UCSD-AML1 (cell line): ENCODE measurements around the gene ADCY9.
"Not testable (repeated sequence)": the region's sequence is repeated elsewhere in the genome, so short reads cannot be mapped to it uniquely, and the experiment has no call there.

Experiments used
- DNase-seq: peaks from one replicate; lab custom pipeline; 2025; ENCODE audit not compliant: unreplicated experiment; lab: John Stamatoyannopoulos, UW

ADCY9 gene

DNA sequence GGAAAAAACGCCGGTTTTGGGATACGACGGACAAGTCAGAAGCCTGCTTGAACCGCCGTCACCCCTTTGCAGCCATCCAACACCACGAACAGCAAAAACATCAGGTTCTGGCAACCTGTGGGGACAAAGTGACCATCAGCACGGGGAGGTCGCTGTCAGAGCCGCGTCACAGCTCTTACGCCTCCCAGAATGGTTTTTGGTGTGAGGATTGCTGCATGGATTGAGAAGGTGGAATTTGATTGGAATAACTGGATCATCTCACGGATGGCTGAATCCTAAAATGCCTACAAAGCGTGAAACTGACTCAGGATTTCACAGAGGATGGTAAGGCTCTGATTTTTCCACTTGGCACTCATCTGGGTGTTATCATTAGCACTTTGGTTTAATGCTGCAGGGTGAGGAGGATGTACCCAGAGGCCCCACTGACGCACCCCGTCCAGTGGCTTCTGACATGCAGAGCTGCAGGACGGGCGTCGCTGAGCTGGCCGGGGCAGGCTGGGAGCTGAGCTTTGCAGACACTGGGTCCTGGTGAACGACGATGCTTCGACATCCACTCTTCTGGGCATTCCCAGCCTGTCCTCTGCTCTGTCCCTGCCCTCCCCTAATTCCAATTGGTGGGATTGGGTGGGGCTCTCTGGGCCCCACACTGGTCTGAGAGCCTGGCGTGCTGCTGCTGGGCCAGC, 162.4 kb downstream of the ADCY9 start:
- no peak for DNase-seq

DNA sequence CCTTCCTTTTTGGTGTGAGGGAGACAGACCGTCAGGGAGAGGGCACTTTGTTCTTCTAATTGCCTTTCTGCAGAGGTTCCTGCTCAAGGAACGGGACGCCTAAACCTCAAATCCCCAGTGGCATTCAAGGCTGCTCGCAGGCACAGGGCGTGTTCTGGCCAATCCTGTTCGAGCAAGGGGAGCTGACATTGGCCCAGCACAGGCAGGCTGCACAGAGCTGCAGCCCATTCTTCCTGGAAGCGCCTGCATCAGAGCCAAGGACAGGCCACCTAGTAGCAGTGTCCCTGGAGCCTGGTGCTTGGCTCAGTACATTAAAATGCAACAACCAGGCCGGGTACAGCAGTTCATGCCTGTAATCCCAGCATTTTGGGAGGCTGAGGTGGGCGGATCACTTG, 163.5 kb downstream of the ADCY9 start:
- peak; percentile 41 for DNase-seq

DNA sequence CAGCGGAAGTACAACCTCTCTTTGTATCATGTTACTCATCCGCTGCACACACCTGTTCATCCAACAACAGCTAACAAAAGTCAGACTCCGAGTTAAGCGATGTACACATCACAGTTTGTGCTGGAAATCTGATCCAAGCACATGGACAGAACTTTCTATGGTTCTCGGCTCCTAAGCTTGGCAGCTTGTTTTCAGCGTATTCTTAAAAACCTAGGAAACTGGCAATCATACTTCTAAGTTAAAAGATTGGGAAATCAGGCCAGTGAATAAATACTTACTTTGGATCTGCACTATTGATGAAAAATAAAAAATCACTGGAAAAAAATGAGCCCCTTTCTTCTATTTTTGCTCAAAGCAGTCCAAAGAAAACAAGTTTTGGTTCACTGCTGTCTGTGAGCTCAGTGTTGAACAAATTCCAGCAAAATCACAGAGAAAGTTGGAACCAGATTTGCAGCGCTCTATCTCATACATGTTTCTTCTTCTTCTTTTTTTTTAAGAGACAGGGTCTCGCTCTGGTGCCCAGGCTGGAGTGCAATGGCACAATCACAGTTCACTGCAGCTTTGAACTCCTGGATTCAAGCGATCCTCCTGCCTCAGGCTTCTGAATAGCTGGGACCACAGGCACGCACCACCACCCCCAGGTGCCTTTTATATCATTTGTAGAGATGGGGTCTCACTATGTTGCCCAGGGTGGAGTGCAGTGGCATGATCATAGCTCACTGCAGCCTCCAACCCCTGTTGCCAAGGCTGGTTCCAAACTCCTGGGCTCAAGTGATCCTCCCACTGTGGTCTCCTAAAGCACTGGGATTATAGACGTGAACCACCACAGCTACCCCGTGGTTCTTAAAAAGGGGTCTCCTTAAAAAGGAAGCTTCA, 164.1 kb downstream of the ADCY9 start:
- DNase-seq: no peak

DNA sequence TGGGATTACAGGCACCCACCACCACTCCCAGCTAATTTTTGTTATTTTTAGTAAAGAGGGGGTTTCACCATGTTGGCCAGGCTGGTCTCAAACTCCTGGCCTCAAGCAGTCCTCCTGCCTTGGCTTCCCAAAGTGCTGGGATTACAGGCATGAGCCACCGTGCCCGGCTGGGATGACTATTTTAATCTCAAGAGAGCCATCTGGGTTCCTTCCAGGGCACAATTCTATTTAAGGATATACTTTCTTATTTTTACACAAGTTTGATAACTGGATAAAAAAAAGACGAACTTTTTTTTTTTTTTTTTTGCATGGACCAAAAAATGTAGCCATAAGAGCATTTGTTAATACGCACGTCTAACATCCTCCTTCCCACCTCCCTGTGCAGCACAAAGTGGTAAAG, 164.9 kb downstream of the ADCY9 start:
- not testable (repeated sequence) for DNase-seq

DNA sequence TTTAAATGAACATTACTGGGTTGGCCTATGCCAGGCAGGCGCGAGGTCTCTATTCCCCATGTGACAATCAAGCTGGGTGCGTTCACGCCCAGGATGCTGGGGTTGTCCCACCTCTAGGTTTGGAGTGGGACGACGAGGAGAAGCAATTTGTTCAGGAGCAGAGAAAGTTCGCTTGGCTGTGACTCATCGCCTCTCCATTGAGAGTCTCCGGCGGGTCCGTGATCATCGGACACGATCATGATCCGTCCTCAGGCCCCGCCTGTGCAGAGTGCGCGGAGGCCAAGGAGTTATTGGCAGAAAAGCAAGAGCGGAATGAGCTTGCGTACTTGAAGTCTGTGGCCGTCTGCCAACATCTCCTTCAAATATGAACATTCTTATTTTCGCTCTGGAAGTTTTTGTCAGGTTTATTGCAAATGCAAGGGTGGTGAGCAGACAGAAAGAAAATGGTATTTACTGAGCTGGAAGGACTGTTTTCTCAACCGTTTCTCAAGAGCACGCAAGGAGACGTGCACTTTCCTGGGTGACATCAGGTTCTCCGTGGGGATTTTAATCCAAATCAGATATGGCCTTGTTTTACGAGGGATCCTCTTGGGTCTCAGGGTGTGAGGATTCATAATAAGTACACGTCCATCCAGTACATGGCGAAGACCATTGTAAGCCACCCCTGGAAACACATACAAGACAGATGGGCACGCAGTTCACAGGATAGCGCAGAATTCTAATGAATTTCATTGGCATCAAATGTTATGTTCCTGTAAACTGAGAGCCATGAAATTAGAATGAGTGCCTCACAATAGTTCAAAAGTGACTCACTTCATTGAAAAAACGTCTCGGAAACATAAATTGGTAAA, 165.7 kb downstream of the ADCY9 start:
- DNase-seq: no peak

DNA sequence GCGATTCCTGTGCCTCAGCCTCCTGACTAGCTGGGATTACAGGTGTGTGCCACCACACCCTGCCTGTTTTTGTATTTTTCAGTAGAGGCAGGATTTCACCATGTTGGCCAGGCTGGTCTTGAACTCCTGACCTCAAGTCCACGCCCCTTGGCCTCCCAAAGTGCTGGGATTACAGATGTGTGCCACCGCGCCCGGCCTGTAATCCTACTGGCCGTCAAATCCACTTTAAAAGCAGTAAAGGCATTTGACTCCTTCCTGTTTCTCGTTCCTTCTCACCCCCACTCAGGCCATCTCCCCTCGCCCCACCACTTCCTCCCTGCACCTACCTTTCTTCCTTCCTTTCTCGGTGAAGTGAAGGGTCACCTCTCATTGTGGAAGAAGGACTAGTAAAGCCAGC, 166.3 kb downstream of the ADCY9 start:
- no peak for DNase-seq

DNA sequence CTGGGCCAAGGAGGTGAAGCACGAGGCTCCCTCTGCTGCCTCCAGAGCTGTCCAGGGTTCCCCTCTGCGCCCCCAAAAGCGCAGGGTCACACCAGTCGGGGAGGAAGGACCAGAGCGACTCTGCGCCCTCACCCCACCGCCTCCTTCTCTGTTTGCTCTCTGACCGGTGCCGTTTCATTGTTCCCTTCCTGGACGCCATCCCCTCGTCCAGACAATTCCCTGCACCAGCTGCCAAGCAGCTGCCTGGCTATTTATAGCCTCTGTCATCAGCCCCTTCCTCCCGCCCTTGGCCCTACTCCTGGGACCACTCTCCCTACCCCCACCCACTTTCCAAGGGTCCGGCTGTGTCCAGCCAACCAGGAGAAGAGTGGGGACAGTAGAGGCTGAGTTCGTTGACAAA, 167.0 kb downstream of the ADCY9 start:
- no peak for DNase-seq

DNA sequence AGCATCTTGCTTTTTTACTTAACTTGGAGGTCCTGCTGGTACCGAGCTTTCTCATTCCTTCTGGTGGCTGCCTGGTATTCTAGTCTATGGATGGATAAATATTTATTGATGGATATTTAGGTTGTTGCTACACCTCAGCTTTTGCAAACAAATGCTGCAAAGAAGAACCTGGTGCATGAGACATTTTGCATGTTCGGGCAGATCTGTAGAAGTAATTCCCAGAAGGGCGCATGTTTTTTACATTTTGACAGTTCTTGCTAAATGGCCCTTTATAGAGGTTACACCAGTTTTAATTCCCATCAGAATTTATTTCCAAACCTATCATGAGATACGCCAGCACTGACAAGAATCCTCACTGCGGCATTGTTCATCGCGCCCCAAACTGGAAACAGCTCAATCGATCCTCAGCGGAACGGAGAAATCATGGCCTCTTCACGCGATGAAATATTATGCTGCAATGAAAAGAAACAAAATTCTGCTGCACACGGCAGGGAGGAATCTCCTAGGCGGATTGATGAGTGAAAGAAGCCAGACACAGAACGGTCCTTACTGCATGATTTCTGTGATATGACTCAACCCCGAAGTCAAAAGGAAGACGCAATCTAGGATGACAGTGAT, 167.8 kb downstream of the ADCY9 start:
- DNase-seq: no peak

DNA sequence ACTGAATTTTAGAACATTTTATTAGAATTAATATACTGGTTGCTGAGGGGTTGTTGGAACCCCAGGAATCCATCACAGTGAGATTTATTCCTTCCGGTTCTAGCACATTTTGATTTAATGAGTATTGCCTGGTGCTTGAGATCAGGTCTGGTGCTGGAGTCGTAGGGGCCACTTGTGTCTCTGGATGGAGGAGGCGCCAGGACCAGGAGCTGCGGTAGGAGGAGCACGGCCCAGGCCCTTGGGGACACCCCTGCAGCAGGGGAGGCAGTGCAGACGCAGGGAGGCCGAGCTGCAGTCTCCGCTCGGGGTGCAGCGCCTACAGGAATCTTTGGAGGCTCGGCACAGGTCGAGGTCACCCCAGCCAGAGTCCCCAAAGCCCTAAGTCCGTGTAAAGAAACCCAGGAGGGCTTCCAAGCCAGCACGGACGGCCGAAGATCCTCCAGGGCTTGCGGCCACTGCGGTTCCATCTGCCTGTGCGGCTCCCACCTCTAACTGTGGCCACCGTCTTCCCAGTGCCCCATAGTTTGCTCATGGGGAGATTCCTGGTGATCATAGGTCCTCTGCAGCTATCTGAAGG, 169.6 kb downstream of the ADCY9 start:
- DNase-seq: no peak

DNA sequence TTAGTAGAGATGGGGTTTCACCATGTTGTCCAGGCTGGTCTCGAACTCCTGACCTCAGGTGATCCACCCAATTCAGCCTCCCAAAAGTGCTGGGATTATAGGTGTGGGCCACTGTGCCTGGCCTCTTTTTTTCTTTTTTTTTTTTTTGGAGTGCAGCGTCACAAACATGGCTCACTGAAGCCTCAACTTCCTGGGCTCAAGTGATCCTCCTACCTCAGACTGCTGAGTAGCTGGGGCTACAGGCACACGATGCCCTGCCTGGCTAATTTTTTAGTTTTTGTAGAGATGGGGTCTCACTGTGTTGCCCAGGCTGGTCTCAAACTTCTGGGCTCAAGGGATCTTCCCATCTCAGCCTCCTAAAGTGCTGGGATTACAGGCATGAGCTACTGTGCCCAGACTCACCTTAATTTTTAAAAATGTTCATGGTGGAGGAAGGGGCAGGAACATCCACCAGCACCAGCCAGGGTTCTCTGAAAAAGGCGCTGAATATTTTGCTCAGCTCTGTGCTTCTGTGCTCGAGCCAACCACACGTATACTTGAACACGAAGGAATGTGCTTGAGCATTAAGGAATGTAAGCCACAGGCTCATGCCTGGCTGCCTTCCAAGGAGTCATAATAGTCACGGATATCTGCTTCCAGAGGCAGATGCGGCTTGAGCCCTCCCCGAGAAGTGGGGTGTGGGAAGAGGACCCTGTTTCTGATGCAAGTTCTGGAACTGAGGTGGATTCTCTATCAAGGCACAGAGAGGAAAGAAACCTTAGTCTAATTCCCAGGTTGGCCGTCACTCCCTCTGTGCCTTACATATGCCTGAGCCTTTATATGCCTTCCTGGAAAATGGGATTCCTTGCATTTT, 170.3 kb downstream of the ADCY9 start:
- no peak for DNase-seq

DNA sequence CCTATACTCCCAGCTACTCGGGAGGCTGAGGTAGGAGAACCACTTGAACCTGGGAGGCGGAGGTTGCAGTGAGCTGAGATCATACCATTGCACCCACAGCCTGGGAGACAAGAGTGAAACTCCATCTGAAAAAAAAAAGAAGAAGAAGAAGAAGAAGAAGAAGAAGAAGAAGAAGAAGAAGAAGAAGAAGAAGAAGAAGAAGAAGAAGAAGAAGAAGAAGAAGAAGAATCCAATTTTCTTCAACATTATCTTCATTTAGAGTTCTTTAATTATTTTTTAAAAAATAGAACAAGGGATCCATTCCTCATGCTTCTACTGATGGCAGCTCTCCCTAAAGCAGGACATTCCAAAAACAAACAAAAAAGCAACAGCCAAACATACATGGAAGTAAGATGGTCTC, 171.8 kb downstream of the ADCY9 start:
- not testable (repeated sequence) for DNase-seq

DNA sequence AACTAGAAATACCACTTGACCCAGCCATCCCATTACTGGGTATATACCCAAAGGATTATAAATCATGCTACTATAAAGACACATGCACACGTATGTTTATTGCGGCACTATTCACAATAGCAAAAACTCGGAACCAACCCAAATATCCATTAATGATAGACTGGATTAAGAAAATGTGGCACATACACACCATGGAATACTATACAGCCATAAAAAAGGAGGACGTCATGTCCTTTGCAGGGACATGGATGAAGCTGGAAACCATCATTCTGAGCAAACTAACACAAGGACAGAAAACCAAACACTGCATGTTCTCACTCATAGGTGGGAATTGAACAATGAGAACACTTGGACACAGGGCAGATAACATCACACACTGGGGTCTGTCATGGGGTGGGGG, 174.1 kb downstream of the ADCY9 start:
- not testable (repeated sequence) for DNase-seq

DNA sequence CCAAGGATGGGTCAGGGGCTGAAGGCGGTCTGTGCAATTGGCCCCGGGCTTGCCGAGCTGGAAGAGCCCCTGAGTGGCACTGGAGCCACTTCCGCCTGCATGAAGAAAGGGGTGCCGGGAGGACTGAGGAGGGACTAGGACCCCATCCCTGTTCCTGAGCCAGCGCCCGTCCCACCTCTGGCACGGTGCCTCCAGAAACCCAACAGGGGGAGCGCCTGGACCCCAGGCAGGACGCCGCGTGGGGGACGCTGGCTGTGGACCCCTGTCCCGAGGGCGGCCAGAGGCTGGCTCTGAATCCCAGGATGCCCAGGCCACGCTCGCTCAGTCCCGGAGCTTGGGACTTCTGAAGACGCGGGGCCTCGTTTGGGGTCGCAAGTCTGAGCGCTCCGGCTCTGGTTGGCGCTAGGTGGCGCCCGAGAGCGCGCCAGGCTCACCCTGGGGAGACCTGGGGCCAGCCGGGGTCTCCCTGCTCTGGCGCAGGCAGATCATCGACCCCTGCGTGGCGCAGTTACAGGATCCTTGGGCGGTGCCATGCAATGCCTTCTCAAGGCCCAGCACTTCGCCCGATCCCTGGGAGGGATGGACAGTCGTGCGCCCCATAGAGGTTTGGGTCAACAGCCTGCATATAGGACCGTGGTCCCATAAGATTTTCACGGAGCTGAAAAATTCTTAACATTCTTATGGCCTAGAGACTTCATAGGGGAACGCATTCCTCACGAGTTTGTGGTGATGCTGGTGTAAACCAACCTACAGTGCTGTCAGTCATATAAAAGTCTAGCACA, 177.2 kb downstream of the ADCY9 start:
- DNase-seq: peak; percentile 45

DNA sequence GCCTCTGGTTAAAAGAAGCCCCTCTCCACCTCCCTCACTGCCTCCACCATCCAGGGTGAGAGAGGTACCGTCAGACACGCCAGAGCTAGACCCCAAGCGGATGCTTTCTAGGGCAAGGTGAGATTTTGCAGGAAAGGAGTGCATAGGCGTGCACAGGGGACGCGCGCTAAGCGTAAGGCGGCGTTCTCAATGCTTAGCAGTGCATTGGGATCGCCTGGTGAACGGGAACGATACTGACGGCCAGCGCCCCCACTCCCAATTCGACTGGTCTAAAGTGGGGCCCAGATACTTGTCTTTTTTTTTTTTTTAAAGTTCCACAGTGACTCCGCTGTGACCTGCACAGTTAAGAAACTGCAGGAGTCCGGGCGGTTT, 177.8 kb downstream of the ADCY9 start:
- DNase-seq: no peak

DNA sequence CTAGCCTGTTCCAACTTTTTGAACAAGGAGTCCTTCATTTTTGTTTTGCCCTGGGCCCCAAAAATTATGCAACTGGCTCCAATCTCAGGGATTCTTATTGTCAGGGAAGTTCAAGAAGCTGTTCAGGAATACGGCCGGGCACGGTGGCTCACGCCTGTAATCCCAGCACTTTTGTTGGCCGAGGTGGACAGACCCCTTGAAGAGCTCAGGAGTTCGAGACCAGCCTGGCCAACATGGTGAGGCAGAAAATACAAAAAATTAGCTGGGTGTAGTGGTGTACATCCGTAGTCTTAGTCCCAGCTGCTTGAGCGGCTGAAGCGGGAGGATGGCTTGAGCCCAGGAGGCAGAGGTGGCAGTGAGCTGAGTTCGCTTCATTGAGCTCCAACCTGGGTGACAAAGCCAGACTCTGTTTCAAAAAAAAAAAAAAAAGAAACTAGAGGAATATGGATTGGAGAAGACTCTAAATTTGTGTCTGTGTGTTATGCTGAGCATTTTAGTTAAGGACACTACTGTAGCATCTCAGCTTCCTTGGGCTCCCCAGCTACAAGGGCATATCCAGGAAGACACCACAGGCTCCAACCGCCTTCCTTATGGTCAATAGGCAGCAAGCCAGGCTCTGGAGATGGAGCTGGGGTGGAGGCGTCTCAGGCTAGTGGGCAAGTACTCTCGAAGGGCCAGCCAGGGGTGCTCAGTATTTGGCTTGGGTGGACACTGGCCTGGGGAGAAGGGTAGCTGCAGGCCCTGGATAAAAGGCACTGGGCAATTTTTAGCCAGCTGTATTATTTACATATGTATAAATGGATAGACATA, 179.0 kb downstream of the ADCY9 start:
- DNase-seq: no peak

DNA sequence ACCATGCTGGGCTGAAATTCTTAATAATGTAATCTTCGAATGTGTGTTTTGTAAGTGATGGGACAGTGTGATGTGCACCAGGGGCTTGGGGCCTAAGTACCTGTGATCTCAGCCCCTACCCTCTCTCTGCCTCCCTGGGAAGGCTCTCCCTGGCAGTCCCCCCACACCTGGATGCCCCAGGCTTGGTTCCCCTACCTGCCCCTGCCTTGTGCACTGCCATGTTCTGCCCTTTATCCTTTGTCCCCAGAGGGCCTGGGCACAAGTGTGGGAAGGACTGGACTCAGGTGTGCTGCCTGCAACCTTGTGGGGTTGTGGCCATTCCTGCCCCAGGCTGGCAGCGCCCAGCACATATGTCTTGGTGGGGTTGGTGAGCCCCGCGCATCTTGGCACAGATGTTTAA, 180.3 kb downstream of the ADCY9 start:
- DNase-seq: no peak

DNA sequence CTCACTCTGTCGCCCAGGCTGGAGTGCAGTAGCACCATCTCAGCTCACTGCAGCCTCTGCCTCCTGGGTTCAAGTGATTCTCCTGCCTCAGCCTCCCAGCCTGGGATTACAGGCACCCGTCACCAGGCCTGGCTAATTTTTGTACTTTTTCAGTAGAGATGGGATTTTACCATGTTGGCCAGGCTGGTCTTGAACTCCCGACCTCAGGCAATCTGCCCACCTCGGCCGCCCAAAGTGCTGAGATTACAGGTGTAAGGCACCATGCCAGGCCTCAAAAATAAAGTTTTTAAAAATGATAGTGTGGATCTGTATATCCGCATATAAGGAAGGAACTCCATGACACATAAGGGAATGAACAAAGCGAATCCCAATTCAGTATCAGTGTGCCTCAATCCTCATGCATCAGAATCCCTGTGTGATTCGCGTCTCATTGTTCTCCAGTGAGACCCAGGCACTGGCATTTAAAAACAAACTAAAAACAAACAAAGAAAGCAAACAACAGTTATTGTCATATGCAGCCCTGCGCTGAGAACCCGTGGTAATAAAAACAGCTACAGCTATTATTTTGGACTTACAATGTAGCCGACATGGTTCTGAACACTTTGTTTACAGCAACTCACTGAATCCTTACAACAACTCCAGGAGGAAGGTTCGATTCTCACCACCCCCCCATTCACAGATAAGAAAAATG, 181.6 kb downstream of the ADCY9 start:
- no peak for DNase-seq

DNA sequence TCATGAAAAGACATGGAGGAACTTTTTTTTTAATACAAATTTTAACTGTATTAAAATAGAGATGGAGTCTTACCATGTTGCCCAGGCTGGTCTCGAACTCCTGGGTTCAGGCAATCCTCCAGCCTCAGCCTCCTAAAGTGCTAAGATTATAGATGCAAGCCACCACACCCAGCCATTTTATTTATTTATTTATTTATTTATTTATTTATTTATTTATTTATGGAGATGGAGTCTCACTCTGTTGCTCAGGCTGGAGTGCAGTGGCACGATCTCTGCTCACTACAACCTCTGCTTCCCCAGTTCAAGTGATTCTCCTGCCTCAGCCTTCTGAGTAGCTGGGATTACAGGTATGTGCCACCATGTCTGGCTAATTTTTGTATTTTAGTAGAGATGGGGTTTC, 189.1 kb downstream of the ADCY9 start:
- not testable (repeated sequence) for DNase-seq
